Sigmoid colon (tissue), 4 donors: ENCODE results near the gene NOTCH1.

Experiments
- POLR2A ChIP-seq, 2 donors: fragments of 450-650 bp; IDR thresholded peaks; one replicate each; pipeline ENCODE4 v1.6.1; 2016; ENCODE audit warnings: antibody characterized with exemption in 2 of 2, mild to moderate bottlenecking in 2 of 2, moderate library complexity in 2 of 2
- POLR2AphosphoS5 ChIP-seq, 4 donors: sonication (generic); formaldehyde crosslinking; IDR thresholded peaks; one replicate each; pipeline ENCODE4 v1.6.1; 2017; ENCODE audit warnings: antibody characterized with exemption in 4 of 4
- TF ChIP-seq, protein P1 (sequence below), 4 experiments: fragments of 450-650 bp in 3 of 4; fragments of 200-600 bp in 1 of 4; IDR thresholded peaks; one replicate each; pipeline ENCODE4 v1.5.1; 2016 to 2019; ENCODE audit warnings: antibody characterized with exemption in 4 of 4, mild to moderate bottlenecking in 3 of 4, moderate library complexity in 2 of 4

DNA sequence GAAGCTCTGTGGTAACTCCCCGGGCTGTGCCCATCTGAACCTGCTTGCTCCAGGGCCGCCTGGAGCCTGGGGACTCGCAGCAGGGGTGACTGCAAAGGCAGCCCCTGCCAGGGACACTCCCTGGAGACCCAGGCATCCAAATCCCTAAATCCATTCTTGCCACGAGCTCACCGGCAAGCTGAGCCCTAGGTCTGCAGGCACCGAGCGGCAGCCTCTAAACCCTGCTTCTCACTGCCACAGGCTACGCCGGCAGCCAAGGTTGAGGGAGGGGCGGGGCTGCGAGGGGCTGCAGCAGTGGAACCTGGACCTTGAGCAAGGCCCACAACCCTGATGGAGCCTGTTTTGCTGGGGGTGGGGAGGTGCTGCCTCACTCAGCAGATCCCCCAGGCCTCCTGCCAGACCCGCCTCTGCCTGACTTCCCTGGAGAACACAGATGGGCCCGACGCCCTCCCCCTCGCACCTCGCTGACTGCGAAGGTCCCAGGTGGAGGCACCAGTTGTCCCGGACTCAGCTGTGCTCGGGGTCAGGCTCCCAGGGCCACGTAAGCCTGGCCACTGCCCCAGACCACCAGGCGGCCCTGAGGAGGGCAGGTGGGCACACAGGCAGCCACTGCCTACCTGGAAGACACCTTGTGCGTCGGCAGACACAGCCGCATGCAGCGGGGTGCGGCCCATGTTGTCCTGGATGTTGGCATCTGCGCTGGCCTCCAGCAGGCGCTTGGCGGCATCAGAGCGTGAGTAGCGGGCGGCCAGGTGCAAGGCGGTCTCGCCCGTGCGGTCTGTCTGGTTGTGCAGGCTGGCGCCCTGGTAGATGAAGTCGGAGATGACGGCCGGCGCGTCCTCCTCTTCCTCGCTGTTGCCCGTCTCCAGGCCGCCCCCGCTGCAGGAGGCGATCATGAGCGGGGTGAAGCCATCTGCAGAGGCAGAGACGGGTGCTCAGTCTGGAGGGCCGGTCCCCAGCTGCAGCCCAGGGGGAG is 45.6 kb downstream of the NOTCH1 start:
- TF ChIP-seq, protein P1, sequence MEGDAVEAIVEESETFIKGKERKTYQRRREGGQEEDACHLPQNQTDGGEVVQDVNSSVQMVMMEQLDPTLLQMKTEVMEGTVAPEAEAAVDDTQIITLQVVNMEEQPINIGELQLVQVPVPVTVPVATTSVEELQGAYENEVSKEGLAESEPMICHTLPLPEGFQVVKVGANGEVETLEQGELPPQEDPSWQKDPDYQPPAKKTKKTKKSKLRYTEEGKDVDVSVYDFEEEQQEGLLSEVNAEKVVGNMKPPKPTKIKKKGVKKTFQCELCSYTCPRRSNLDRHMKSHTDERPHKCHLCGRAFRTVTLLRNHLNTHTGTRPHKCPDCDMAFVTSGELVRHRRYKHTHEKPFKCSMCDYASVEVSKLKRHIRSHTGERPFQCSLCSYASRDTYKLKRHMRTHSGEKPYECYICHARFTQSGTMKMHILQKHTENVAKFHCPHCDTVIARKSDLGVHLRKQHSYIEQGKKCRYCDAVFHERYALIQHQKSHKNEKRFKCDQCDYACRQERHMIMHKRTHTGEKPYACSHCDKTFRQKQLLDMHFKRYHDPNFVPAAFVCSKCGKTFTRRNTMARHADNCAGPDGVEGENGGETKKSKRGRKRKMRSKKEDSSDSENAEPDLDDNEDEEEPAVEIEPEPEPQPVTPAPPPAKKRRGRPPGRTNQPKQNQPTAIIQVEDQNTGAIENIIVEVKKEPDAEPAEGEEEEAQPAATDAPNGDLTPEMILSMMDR (IDR thresholded peaks at IDR 0.05), result no peak
- TF ChIP-seq POLR2AphosphoS5 (IDR thresholded peaks at IDR 0.05) (no peak), POLR2A (IDR thresholded peaks at IDR 0.05) (no peak)
